ENCODE data around the gene BCAS4.

Gene BCAS4

DNA sequence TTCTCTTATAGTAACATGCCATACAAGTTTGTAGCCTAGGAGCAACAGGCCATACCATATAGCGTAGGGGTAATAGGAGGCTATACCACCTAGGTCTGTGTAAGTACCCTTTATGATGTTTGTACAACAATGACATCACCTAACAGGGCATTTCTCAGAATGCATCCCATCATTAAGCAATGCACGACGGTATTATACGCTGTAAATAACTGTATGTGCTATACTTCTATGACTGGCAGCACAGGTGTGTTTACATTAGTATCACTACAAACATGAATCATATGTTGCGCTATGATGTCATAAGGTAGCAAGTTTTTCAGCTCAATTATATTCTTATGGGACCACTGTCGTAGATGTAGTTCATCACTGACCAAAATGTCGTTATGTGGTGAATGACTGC is 105.4 kb downstream of the BCAS4 start:
- Histone ChIP-seq H3K18ac (ENCODE audit: low read length) (no peak overlapping the region), H2BK12ac (ENCODE audit: low read length) (no peak overlapping the region), H2BK120ac (ENCODE audit: low read depth, low read length) (no peak overlapping the region), H3K4me3 (ENCODE audit: low read length in 2 of 2) (no peak overlapping the region), H3K36me3 (replicated peaks in 1 of 2; ENCODE audit: control insufficient read depth in 2 of 2, insufficient read depth in 2 of 2, low read length in 2 of 2) (peaks cover 32 to 100% of the 10 kb centered on the region in 2 donors), H4K91ac (ENCODE audit: low read depth, low read length, poor library complexity) (no peak overlapping the region), H2AFZ (ENCODE audit: low read length) (no peak overlapping the region), H3K4ac (ENCODE audit: low read length) (no peak overlapping the region), H3K14ac (ENCODE audit: low read length) (no peak overlapping the region), H2BK5ac (ENCODE audit: low read length) (no peak overlapping the region), H2BK15ac (ENCODE audit: low read length) (no peak overlapping the region), H3K79me1 (ENCODE audit: low read depth, low read length) (no peaks in the 10 kb centered on the region), H3K27ac (replicated peaks; ENCODE audit: low read length) (no peak overlapping the region), H3K9me3 (replicated peaks in 1 of 2; ENCODE audit: control insufficient read depth in 2 of 2, insufficient read depth in 1 of 2, low read depth in 1 of 2, low read length in 2 of 2) (no peaks in the 10 kb centered on the region), H2AK5ac (ENCODE audit: low read depth, low read length) (no peak overlapping the region), H3K4me1 (ENCODE audit: control insufficient read depth in 2 of 2, insufficient read depth in 1 of 2, low read depth in 1 of 2, low read length in 2 of 2) (no peaks in the 10 kb centered on the region), H3K9ac (ENCODE audit: low read depth, low read length, poor library complexity) (no peak overlapping the region), H3K4me2 (ENCODE audit: insufficient read depth, low read length, poor library complexity, severe bottlenecking) (no peak overlapping the region), H4K8ac (ENCODE audit: low read depth, low read length) (no peak overlapping the region), H3K23ac (ENCODE audit: low read depth, low read length, poor library complexity) (no peak overlapping the region), H3K27me3 (ENCODE audit: control insufficient read depth in 3 of 3, insufficient read depth in 3 of 3, low read depth in 1 of 3, low read length in 3 of 3) (peaks cover 0 to 1% (median 0%) of the 10 kb centered on the region in 3 experiments)
- WGBS, 2 donors (ENCODE audit: extremely low coverage in 2 of 2, insufficient read length in 2 of 2, insufficient replicate concordance in 1 of 2), result no CpG with 5 or more reads among the region's 7 CpGs
- DNase-seq (ENCODE audit: low spot score), result no peak

- no peak overlapping the region for H3K9ac ChIP-seq (ENCODE audit: low read depth, low read length, poor library complexity)
- no peak overlapping the region for H3K14ac ChIP-seq (ENCODE audit: low read length)
- no peak overlapping the region for H3K4me3 ChIP-seq (ENCODE audit: low read length in 2 of 2)
- H3K79me1 ChIP-seq (ENCODE audit: low read depth, low read length), result no peaks in the 10 kb centered on the region
- H3K18ac ChIP-seq (ENCODE audit: low read length), result no peak overlapping the region
- H3K23ac ChIP-seq (ENCODE audit: low read depth, low read length, poor library complexity), result no peak overlapping the region
- H4K91ac ChIP-seq (ENCODE audit: low read depth, low read length, poor library complexity), result no peak overlapping the region
- DNase-seq (ENCODE audit: low spot score), result no peak
- no peak overlapping the region for H3K4me2 ChIP-seq (ENCODE audit: insufficient read depth, low read length, poor library complexity, severe bottlenecking)
- no peak overlapping the region for H2BK5ac ChIP-seq (ENCODE audit: low read length)
- H2BK120ac ChIP-seq (ENCODE audit: low read depth, low read length), result no peak overlapping the region
- H3K27me3 ChIP-seq (ENCODE audit: control insufficient read depth in 3 of 3, insufficient read depth in 3 of 3, low read depth in 1 of 3, low read length in 3 of 3), result peaks cover 0 to 1% (median 0%) of the 10 kb centered on the region in 3 experiments
- H3K4ac ChIP-seq (ENCODE audit: low read length), result no peak overlapping the region
- H2BK12ac ChIP-seq (ENCODE audit: low read length), result no peak overlapping the region
- H4K8ac ChIP-seq (ENCODE audit: low read depth, low read length), result no peak overlapping the region
- no peak overlapping the region for H2AK5ac ChIP-seq (ENCODE audit: low read depth, low read length)
- no peak overlapping the region for H3K27ac ChIP-seq (replicated peaks; ENCODE audit: low read length)
- H3K9me3 ChIP-seq (replicated peaks in 1 of 2; ENCODE audit: control insufficient read depth in 2 of 2, insufficient read depth in 1 of 2, low read depth in 1 of 2, low read length in 2 of 2), result no peaks in the 10 kb centered on the region
- peaks cover 32 to 99% of the 10 kb centered on the region in 2 donors for H3K36me3 ChIP-seq (replicated peaks in 1 of 2; ENCODE audit: control insufficient read depth in 2 of 2, insufficient read depth in 2 of 2, low read length in 2 of 2)
- no peak overlapping the region for H2BK15ac ChIP-seq (ENCODE audit: low read length)
- no peak overlapping the region for H2AFZ ChIP-seq (ENCODE audit: low read length)
- no peaks in the 10 kb centered on the region for H3K4me1 ChIP-seq (ENCODE audit: control insufficient read depth in 2 of 2, insufficient read depth in 1 of 2, low read depth in 1 of 2, low read length in 2 of 2)
- no CpG with 5 or more reads among the region's 1 CpG for WGBS, 2 donors (ENCODE audit: extremely low coverage in 2 of 2, insufficient read length in 2 of 2, insufficient replicate concordance in 1 of 2)
These were observed 106.4 kb downstream of the BCAS4 start for GRCh38 chr20:50901301-50901700.

DNA sequence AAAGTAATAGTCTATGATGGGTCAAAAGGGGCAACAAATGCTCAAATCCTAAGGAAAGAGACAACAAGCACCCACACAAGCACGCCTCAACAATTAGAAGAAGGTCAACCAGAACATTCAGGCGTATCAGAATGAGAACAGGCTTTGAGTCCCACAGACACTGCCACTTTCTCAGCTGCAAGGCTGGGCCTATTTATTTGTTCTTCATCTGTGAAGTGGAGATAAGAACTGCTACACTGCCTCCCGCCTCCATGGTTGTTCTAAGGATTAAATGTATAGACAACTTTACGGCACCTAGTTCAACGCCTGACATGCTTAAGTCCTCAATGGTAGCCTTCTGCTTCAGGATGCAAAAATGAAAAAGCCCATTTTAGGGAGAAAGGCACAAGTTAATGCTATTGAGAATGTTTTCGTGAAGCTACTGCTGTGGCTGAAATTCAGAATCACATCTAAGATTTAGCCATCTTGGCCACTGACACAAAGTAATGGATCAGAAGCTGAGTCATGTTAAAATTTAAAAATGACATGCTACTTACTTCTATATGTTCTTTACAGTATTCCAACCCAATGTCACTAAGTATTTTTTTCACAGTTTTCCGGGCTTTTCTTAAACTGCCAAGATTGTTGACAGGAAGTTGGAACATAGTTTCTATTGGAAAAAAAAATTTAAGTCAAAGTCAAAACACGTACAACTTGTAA is 108.6 kb downstream of the BCAS4 start:
- Histone ChIP-seq H3K27me3 (ENCODE audit: control insufficient read depth in 3 of 3, insufficient read depth in 3 of 3, low read depth in 1 of 3, low read length in 3 of 3) (peaks cover 0 to 1% (median 0%) of the 10 kb centered on the region in 3 experiments), H3K4ac (ENCODE audit: low read length) (no peak overlapping the region), H4K91ac (ENCODE audit: low read depth, low read length, poor library complexity) (no peak overlapping the region), H3K23ac (ENCODE audit: low read depth, low read length, poor library complexity) (no peak overlapping the region), H3K14ac (ENCODE audit: low read length) (no peak overlapping the region), H3K27ac (replicated peaks; ENCODE audit: low read length) (no peak overlapping the region), H2AFZ (ENCODE audit: low read length) (no peak overlapping the region), H3K4me3 (ENCODE audit: low read length in 2 of 2) (no peak overlapping the region), H3K18ac (ENCODE audit: low read length) (no peak overlapping the region), H4K8ac (ENCODE audit: low read depth, low read length) (no peak overlapping the region), H3K9me3 (replicated peaks in 1 of 2; ENCODE audit: control insufficient read depth in 2 of 2, insufficient read depth in 1 of 2, low read depth in 1 of 2, low read length in 2 of 2) (no peaks in the 10 kb centered on the region), H3K9ac (ENCODE audit: low read depth, low read length, poor library complexity) (no peak overlapping the region), H3K36me3 (replicated peaks in 1 of 2; ENCODE audit: control insufficient read depth in 2 of 2, insufficient read depth in 2 of 2, low read length in 2 of 2) (peaks cover 20 to 92% of the 10 kb centered on the region in 2 donors), H2BK15ac (ENCODE audit: low read length) (no peak overlapping the region), H2BK12ac (ENCODE audit: low read length) (no peak overlapping the region), H2AK5ac (ENCODE audit: low read depth, low read length) (no peak overlapping the region), H2BK120ac (ENCODE audit: low read depth, low read length) (no peak overlapping the region), H2BK5ac (ENCODE audit: low read length) (no peak overlapping the region), H3K79me1 (ENCODE audit: low read depth, low read length) (no peaks in the 10 kb centered on the region), H3K4me2 (ENCODE audit: insufficient read depth, low read length, poor library complexity, severe bottlenecking) (no peak overlapping the region), H3K4me1 (ENCODE audit: control insufficient read depth in 2 of 2, insufficient read depth in 1 of 2, low read depth in 1 of 2, low read length in 2 of 2) (peaks cover 0 to 1% of the 10 kb centered on the region in 2 donors)
- DNase-seq (ENCODE audit: low spot score), result no peak
- no CpG with 5 or more reads among the region's 8 CpGs for WGBS, 2 donors (ENCODE audit: extremely low coverage in 2 of 2, insufficient read length in 2 of 2, insufficient replicate concordance in 1 of 2)

DNA sequence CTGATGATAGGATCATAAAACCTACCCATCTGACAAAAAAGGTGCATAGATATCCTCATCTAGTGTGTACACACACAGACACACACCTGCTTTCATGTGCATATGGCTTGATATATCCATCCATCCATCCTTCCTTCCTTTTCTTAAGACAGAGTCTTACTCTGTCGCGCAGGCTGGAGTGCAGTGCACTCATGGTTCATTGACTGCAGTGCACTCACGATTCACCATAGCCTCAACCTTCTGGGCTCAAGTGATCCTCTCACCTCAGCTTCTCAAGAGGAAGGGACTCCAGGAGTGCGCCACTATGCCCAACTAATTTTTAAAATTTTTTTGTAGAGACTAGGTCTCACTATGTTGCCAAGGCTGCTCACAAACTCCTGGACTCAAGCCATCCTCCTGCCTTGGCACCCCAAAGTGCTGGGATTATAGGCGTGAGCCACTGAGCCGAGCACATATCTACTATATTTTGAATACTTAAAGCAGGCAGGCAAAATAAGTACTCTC is 109.3 kb downstream of the BCAS4 start:
- no peaks in the 10 kb centered on the region for H3K9me3 ChIP-seq (replicated peaks in 1 of 2; ENCODE audit: control insufficient read depth in 2 of 2, insufficient read depth in 1 of 2, low read depth in 1 of 2, low read length in 2 of 2)
- no peak overlapping the region for H2BK15ac ChIP-seq (ENCODE audit: low read length)
- H3K14ac ChIP-seq (ENCODE audit: low read length), result no peak overlapping the region
- H4K8ac ChIP-seq (ENCODE audit: low read depth, low read length), result no peak overlapping the region
- H2AK5ac ChIP-seq (ENCODE audit: low read depth, low read length), result no peak overlapping the region
- H4K91ac ChIP-seq (ENCODE audit: low read depth, low read length, poor library complexity), result no peak overlapping the region
- no peak overlapping the region for H3K23ac ChIP-seq (ENCODE audit: low read depth, low read length, poor library complexity)
- H3K4me2 ChIP-seq (ENCODE audit: insufficient read depth, low read length, poor library complexity, severe bottlenecking), result no peak overlapping the region
- no peak overlapping the region for H3K27ac ChIP-seq (replicated peaks; ENCODE audit: low read length)
- no peaks in the 10 kb centered on the region for H3K79me1 ChIP-seq (ENCODE audit: low read depth, low read length)
- H3K18ac ChIP-seq (ENCODE audit: low read length), result no peak overlapping the region
- H3K4ac ChIP-seq (ENCODE audit: low read length), result no peak overlapping the region
- no peak overlapping the region for H2AFZ ChIP-seq (ENCODE audit: low read length)
- H3K4me3 ChIP-seq (ENCODE audit: low read length in 2 of 2), result no peak overlapping the region
- H2BK5ac ChIP-seq (ENCODE audit: low read length), result no peak overlapping the region
- H3K4me1 ChIP-seq (ENCODE audit: control insufficient read depth in 2 of 2, insufficient read depth in 1 of 2, low read depth in 1 of 2, low read length in 2 of 2), result peaks cover 0 to 1% of the 10 kb centered on the region in 2 donors
- no CpG with 5 or more reads among the region's 6 CpGs for WGBS, 2 donors (ENCODE audit: extremely low coverage in 2 of 2, insufficient read length in 2 of 2, insufficient replicate concordance in 1 of 2)
- peaks cover 18 to 88% of the 10 kb centered on the region in 2 donors for H3K36me3 ChIP-seq (replicated peaks in 1 of 2; ENCODE audit: control insufficient read depth in 2 of 2, insufficient read depth in 2 of 2, low read length in 2 of 2)
- no peak overlapping the region for H2BK120ac ChIP-seq (ENCODE audit: low read depth, low read length)
- H2BK12ac ChIP-seq (ENCODE audit: low read length), result no peak overlapping the region
- H3K27me3 ChIP-seq (ENCODE audit: control insufficient read depth in 3 of 3, insufficient read depth in 3 of 3, low read depth in 1 of 3, low read length in 3 of 3), result peaks cover 0 to 1% (median 0%) of the 10 kb centered on the region in 3 experiments
- H3K9ac ChIP-seq (ENCODE audit: low read depth, low read length, poor library complexity), result no peak overlapping the region
- no peak for DNase-seq (ENCODE audit: low spot score)

Measured in neuronal stem cell (in vitro differentiated cells).